Cardiac muscle cell (in vitro differentiated cells and primary cell): Measurements from ENCODE around the gene FER1L5. TPM values are rescaled to one million over a fixed set of nuclear protein-coding genes. Genes with fewer than 3 reads are reported as not detected.

Source experiments
- DNase-seq, 2 donors: peaks; one replicate each; pipeline versions ENCODE4 v3.0.0 to v3.0.0-alpha.2; 2010 to 2017; ENCODE audit warnings: low read depth in 1 of 2, low spot score in 1 of 2
- H3K27ac ChIP-seq: fragments of 200-600 bp; sonication (generic); 2 replicates; pipeline ENCODE4 v1.5.1; 2016
- H3K27me3 ChIP-seq: fragments of 200-600 bp; sonication (generic); 2 replicates; pipeline ENCODE4 v1.6.0; 2016; ENCODE audit warnings: control low read depth
- H3K36me3 ChIP-seq: fragments of 200-600 bp; sonication (generic); 2 replicates; pipeline ENCODE4 v1.5.1; 2016; ENCODE audit warnings: control low read depth
- H3K4me1 ChIP-seq: fragments of 200-600 bp; sonication (generic); 2 replicates; pipeline ENCODE4 v1.8.1; 2017; ENCODE audit warnings: low read depth, mild to moderate bottlenecking, mixed run types
- H3K4me3 ChIP-seq: fragments of 200-600 bp; sonication (generic); 2 replicates; pipeline ENCODE4 v1.5.1; 2016; ENCODE audit warnings: mild to moderate bottlenecking
- H3K9me3 ChIP-seq: fragments of 200-600 bp; sonication (generic); 2 replicates; pipeline ENCODE4 v1.5.1; 2017; ENCODE audit warnings: low read depth, mild to moderate bottlenecking, control low read depth
- polyA plus RNA-seq: library from polyadenylated mRNA; unstranded; fragments of >200 nt; fragmentation: Nextera tagmentation; extraction: Ambion mirVana; gene quantifications from 2 replicates; pipeline ENCODE4 v1.2.1, GENCODE V29; 2016
- total RNA-seq: library from RNA; depleted of rRNA; stranded (reverse); fragments of >200 nt; gene quantifications from 2 replicates; pipeline ENCODE4 v1.2.3, GENCODE V29; 2016
- TF ChIP-seq, protein P1 (sequence below): IDR thresholded peaks from 2 replicates; pipeline ENCODE4 v1.5.1; 2012; ENCODE audit warnings: low read depth, mild to moderate bottlenecking, low read length

FER1L5 gene
- total and polyA plus RNA-seq, 2 experiments from 2014 or later: 1.9 to 2.1 TPM

DNA sequence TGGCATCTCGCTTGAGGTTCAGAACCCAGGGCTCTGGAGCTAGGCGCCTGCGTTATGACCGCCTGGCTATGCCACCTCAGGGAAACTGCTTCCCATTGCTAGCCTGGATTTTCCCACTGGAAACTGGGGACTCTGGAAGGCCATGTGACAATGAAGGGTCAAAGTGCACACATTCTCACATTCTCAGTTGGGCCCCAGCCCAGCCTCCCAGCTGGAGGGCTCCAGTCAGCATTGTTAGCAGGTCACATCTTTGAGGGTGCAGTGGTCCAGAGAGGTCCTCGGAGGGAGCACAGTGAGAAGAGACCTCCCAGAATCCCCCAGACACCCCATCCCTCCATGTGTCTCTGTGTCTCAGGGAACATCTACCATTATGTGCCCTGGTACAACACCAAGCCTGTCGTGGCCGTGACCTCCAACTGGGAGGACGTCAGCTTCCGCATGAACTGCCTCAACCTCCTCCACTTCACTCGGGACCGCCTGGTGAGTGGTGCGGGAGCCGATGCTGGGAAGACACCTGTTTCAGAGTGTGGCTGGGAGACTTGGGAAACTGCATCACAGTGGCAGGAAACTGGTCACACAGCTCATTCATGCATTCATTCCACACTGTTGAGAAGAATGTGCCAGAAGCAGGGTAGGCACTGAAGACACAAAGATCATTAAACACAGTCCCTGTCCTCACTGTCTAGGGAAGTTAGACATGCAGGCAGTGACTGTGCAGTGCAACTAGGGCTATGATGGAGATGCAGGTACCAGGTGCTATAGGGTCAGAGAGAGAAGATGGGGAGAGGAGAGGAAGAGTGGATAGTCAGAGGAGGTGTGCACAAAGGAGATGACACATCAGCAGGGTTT, 41.6 kb downstream of the FER1L5 start:
- H3K9me3 ChIP-seq: no peaks in the 10 kb centered on the region
- DNase-seq: no peak
- H3K4me1 ChIP-seq: peaks cover 14% of the 10 kb centered on the region
- no peaks in the 10 kb centered on the region for H3K36me3 ChIP-seq
- TF ChIP-seq, protein P1, sequence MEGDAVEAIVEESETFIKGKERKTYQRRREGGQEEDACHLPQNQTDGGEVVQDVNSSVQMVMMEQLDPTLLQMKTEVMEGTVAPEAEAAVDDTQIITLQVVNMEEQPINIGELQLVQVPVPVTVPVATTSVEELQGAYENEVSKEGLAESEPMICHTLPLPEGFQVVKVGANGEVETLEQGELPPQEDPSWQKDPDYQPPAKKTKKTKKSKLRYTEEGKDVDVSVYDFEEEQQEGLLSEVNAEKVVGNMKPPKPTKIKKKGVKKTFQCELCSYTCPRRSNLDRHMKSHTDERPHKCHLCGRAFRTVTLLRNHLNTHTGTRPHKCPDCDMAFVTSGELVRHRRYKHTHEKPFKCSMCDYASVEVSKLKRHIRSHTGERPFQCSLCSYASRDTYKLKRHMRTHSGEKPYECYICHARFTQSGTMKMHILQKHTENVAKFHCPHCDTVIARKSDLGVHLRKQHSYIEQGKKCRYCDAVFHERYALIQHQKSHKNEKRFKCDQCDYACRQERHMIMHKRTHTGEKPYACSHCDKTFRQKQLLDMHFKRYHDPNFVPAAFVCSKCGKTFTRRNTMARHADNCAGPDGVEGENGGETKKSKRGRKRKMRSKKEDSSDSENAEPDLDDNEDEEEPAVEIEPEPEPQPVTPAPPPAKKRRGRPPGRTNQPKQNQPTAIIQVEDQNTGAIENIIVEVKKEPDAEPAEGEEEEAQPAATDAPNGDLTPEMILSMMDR: no peak
- no peak overlapping the region for H3K27ac ChIP-seq
- H3K27me3 ChIP-seq: no peaks in the 10 kb centered on the region
- no peak overlapping the region for H3K4me3 ChIP-seq

DNA sequence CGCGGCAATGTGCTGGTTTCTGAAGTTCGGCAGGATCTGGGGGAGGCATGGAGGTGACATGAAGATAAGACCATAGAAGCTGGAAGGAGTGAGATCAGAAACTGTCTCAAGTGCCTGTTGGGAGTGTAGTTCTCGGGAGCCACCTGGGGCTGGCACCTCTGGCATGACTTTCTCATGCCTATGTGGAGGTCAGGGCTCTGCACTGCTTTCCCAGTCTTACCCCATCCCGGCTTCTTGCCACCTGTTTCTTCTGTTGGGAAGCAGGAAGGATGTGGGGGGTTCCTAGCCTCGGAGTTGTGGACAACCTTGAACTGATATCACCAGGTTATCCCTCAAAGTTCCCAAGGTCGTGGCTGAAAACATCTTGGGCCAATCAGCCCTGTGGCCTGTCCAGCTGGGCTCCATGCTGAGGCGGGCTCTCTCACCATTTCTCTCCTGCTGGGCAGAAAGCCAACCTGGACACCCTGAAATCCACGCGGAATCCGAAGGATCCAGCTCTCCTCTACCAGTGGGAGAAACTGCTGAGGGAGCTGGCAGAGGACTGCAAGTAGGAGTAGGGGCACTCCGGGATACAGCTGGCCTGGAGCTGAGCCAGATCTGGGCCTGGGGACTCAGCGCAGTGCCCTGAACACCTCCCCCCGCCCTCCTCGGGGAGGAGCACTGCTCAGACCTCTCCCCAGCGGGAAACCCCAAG, 42.5 kb downstream of the FER1L5 start:
- H3K4me3 ChIP-seq: no peak overlapping the region
- peak overlapping the region; percentile 32 for H3K27ac ChIP-seq
- H3K9me3 ChIP-seq: no peaks in the 10 kb centered on the region
- peaks cover 14% of the 10 kb centered on the region for H3K4me1 ChIP-seq
- no peaks in the 10 kb centered on the region for H3K36me3 ChIP-seq
- peak; percentile 29 to 47 for DNase-seq
- TF ChIP-seq, protein P1: no peak
- no peaks in the 10 kb centered on the region for H3K27me3 ChIP-seq

DNA sequence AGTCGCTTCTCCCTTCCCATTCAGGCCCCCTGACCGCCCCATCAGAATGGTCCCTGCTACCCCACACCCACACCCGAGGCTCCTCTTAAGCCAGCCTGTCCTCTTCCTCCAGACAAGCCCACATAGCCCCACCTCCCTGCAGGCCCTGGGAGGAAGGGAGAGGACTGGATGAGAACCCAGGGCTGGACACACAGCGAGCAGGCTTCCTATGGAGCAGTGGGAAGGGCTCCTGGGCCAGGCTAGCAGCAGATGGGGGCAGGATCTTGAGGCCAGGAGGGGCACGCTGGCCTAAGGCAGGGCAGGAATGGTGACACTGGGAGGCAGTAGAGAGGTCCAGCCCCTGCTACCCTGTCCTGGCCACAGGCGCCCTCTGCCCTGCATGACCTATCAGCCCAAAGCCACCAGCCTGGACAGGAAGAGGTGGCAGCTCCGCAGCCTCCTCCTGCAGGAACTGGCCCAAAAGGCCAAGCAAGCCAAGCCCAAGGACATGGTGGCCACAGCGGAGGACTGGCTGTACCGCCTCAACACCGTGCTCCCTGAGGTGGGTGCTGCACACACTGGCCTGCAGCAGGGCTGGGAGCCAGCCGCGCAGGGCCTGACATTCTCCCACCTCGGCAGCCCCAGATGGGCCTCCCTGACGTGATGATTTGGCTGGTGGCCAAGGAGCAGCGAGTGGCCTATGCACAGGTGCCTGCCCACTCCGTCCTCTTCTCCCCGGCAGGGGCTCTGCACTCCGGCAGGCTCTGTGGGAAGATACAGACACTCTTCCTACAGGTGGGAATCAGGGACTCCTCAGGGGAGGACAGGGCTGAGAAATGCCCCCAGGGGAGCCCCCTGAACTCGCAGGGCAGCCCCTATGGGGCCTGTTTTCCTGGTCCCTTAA, 43.3 kb downstream of the FER1L5 start:
- TF ChIP-seq, protein P1: peak; percentile 2
- no peaks in the 10 kb centered on the region for H3K36me3 ChIP-seq
- no peaks in the 10 kb centered on the region for H3K27me3 ChIP-seq
- H3K4me3 ChIP-seq: no peak overlapping the region
- H3K27ac ChIP-seq: peak overlapping the region; percentile 32
- H3K9me3 ChIP-seq: no peaks in the 10 kb centered on the region
- peak; percentile 64 to 73 for DNase-seq
- H3K4me1 ChIP-seq: peaks cover 14% of the 10 kb centered on the region

DNA sequence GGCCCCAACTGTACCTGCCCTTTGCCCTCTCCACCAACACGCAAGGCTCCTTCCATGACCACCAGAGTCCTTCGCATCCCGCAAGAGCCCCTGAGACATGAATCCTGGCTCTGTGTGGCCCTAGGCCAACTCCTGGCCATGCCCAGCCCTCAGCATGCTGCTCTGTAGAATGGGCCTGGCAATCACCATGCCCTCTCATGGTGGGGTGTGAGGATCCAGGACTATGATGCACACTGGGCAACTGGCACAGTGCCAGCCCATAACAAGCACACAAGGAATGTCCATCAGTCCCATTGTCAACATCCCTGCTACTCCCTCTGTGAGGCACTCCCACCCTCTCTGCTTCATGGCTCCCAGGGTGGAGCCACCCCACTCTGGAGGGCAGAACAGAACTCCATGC, 44.7 kb downstream of the FER1L5 start:
- no peaks in the 10 kb centered on the region for H3K36me3 ChIP-seq
- no peaks in the 10 kb centered on the region for H3K27me3 ChIP-seq
- H3K4me3 ChIP-seq: no peak overlapping the region
- TF ChIP-seq, protein P1: no peak
- DNase-seq: no peak
- H3K4me1 ChIP-seq: peaks cover 14% of the 10 kb centered on the region
- no peaks in the 10 kb centered on the region for H3K9me3 ChIP-seq
- H3K27ac ChIP-seq: no peak overlapping the region
